K562 (cell line): ENCODE measurements around the gene SERPINE2. TPM values are rescaled to one million over a fixed set of nuclear protein-coding genes. Genes with fewer than 3 reads are reported as not detected.

ENCODE experiments used
- ATAC-seq: fragments of 200-7000 bp; cut with Tn5 transposase; 3 replicates; pipeline ENCODE4 v1.9.1; 2020; ENCODE audit warnings: moderate library complexity
- BruUV-seq: library from RNA; stranded (reverse); fragments of 400-500 nt; replicated peaks from 2 replicates; lab custom pipeline; 2021; lab: Mats Ljungman, UMichigan
- CTCF ChIA-PET: fragments of 300-600 bp; formaldehyde crosslinking; extraction: SDS; loops from one replicate; lab custom pipeline; 2021; ENCODE audit warnings: low intra/inter-chr PET ratio; lab: Yijun Ruan, JAX
- POLR2A ChIA-PET: fragments of 300-600, 350-650 bp; sonication (Branson Sonifier 250); formaldehyde crosslinking; extraction: SDS; loops from one replicate; lab custom pipeline; 2021; ENCODE audit warnings: antibody characterized with exemption, inconsistent platforms; lab: Yijun Ruan, JAX
- DNase-seq, 4 experiments: peaks; one replicate each; pipeline versions ENCODE4 v3.0.0 to v3.0.0-alpha.2; 2011 to 2018; ENCODE audit warnings: low spot score in 3 of 4, mixed read lengths in 3 of 4; ENCODE audit errors: extremely low read depth in 1 of 4
- FAIRE-seq: peaks from 2 replicates; lab custom pipeline; 2011; peaks lifted over from hg19 to GRCh38; lab: Jason Lieb, UNC
- H2AFZ ChIP-seq: 2 replicates; pipeline ENCODE4 v1.6.0; 2011; ENCODE audit warnings: low read depth, low read length, control low read depth, inconsistent platforms
- H3K27ac ChIP-seq: fragments of 200-600 bp; 3 replicates; pipeline ENCODE4 v1.8.0; 2011; ENCODE audit warnings: low read depth, mild to moderate bottlenecking, control low read depth, inconsistent platforms, low read length, moderate library complexity, mixed read lengths; ENCODE audit errors: extremely low read depth
- H3K27me3 ChIP-seq, 2 experiments: fragments of 300-600 bp in 1 of 2; 2 replicates in 1 of 2; 3 replicates in 1 of 2; pipeline versions ENCODE4 v1.6.0 to v1.8.0; 2011; ENCODE audit warnings: inconsistent platforms in 2 of 2, low read length in 2 of 2, mild to moderate bottlenecking in 1 of 2, mixed read lengths in 1 of 2, moderate library complexity in 1 of 2; ENCODE audit not compliant: control insufficient read depth in 2 of 2, insufficient read depth in 2 of 2
- H3K36me3 ChIP-seq: fragments of 300-600 bp; 3 replicates; pipeline ENCODE4 v1.8.0; 2011; ENCODE audit warnings: mild to moderate bottlenecking, low read length, inconsistent platforms; ENCODE audit not compliant: control insufficient read depth, insufficient read depth
- H3K4me1 ChIP-seq, 2 experiments: fragments of 200-600 bp in 1 of 2; replicated peaks in 1 of 2; 2 replicates in 1 of 2; 3 replicates in 1 of 2; pipeline versions ENCODE4 v1.5.1 to v1.8.0; 2011; ENCODE audit warnings: inconsistent platforms in 2 of 2, low read length in 2 of 2, mild to moderate bottlenecking in 1 of 2, mixed read lengths in 1 of 2, moderate library complexity in 1 of 2; ENCODE audit not compliant: control insufficient read depth in 2 of 2, insufficient read depth in 2 of 2
- H3K4me2 ChIP-seq: 2 replicates; pipeline ENCODE4 v1.6.1; 2011; ENCODE audit warnings: low read length, control low read depth, inconsistent platforms, mixed read lengths; ENCODE audit not compliant: insufficient read depth
- H3K4me3 ChIP-seq: fragments of 200-600 bp; sonication (generic), shearing (Covaris generic); 2 replicates; pipeline ENCODE4 v1.5.1; 2016; ENCODE audit warnings: control low read depth, inconsistent platforms
- H3K79me2 ChIP-seq: fragments of 200-600 bp; 3 replicates; pipeline ENCODE4 v1.8.0; 2011; ENCODE audit warnings: low read length, inconsistent platforms; ENCODE audit not compliant: control insufficient read depth, insufficient read depth
- H3K9ac ChIP-seq, 2 experiments: 2 replicates each; pipeline versions ENCODE4 v1.6.0 to v1.6.1; 2011; ENCODE audit warnings: low read depth in 2 of 2, low read length in 2 of 2, control low read depth in 1 of 2, inconsistent platforms in 1 of 2, mild to moderate bottlenecking in 1 of 2, mixed read lengths in 1 of 2; ENCODE audit not compliant: insufficient read depth in 1 of 2
- H3K9me1 ChIP-seq: one replicate; pipeline ENCODE4 v1.6.0; 2011; ENCODE audit warnings: inconsistent platforms, mild to moderate bottlenecking, low read length, moderate library complexity; ENCODE audit not compliant: control insufficient read depth, insufficient read depth
- H3K9me3 ChIP-seq: replicated peaks from 2 replicates; pipeline ENCODE4 v1.5.1; 2011; ENCODE audit warnings: low read depth, low read length, inconsistent platforms; ENCODE audit not compliant: control insufficient read depth, insufficient read depth
- H4K20me1 ChIP-seq: replicated peaks from 2 replicates; pipeline ENCODE4 v1.6.1; 2011; ENCODE audit warnings: low read length, inconsistent platforms, mixed read lengths; ENCODE audit not compliant: control insufficient read depth, insufficient read depth
- BRF1 ChIP-seq: IDR thresholded peaks from 3 replicates; pipeline ENCODE4 v1.6.1; 2011; ENCODE audit warnings: borderline replicate concordance, mild to moderate bottlenecking; ENCODE audit not compliant: insufficient read length; ENCODE audit errors: extremely low read depth
- CXXC5 ChIP-seq: fragments of 250-450 bp; sonication (Bioruptor Pico); IDR thresholded peaks from 2 replicates; pipeline ENCODE4 v1.8.0; 2022; ENCODE audit warnings: inconsistent platforms, mild to moderate bottlenecking, moderate library complexity
- HMGN3 ChIP-seq: IDR thresholded peaks from 2 replicates; pipeline ENCODE4 v1.6.1; 2011; ENCODE audit warnings: borderline replicate concordance, low read depth, mild to moderate bottlenecking, mixed read lengths, low read length; ENCODE audit not compliant: insufficient read length; ENCODE audit errors: extremely low read depth
- KHSRP ChIP-seq: fragments of 450-650 bp; IDR thresholded peaks from 2 replicates; pipeline ENCODE4 v1.6.1; 2017
- MAZ ChIP-seq, 2 experiments: fragments of 450-650 bp in 1 of 2; sonication (generic) in 1 of 2; formaldehyde crosslinking; IDR thresholded peaks in 1 of 2; conservative IDR thresholded peaks in 1 of 2; 2 replicates each; pipeline versions ENCODE4 v1.4.0 to v1.5.0; 2020; ENCODE audit warnings: mild to moderate bottlenecking in 1 of 2, missing genetic modification reagents in 1 of 2
- MBD1 ChIP-seq: fragments of 250-450 bp; sonication (Bioruptor Pico); IDR thresholded peaks from 2 replicates; pipeline ENCODE4 v1.8.0; 2022; ENCODE audit warnings: inconsistent platforms
- RBBP5 ChIP-seq: fragments of 200-600 bp; sonication (generic); IDR thresholded peaks from 2 replicates; pipeline ENCODE4 v1.6.1; 2012; ENCODE audit warnings: borderline replicate concordance, mild to moderate bottlenecking, low read length, control low read depth, inconsistent platforms; ENCODE audit not compliant: insufficient read depth, poor library complexity, severe bottlenecking
- SMARCC2 ChIP-seq: fragments of 450-650 bp; IDR thresholded peaks from 2 replicates; pipeline ENCODE4 v1.6.1; 2017; ENCODE audit warnings: antibody characterized with exemption, moderate library complexity, mild to moderate bottlenecking, low read depth
- WHSC1 ChIP-seq: IDR thresholded peaks from one replicate; pipeline ENCODE4 v1.6.1; 2012; ENCODE audit warnings: low read length, control low read depth, inconsistent platforms
- ZNF124 ChIP-seq: sonication (generic); formaldehyde crosslinking; IDR thresholded peaks from 2 replicates; pipeline ENCODE4 v1.8.1; 2022; ENCODE audit warnings: missing genetic modification reagents
- WGBS: fragments of 100-300 bp; shearing (Covaris generic); methylation state at CpG from one replicate; pipeline ENCODE4 v1.1.6; 2016; ENCODE audit warnings: low coverage, mixed read lengths; ENCODE audit not compliant: insufficient coverage; ENCODE audit errors: missing lambda C conversion rate; 5-methylcytosine and 5-hydroxymethylcytosine counted together
- in situ Hi-C: fragments of 300-500 bp; cut with MboI; formaldehyde crosslinking; loops from 4 replicates; pipeline ENCODE4 v1.15.0; 2018; ENCODE audit warnings: inconsistent platforms, mixed read lengths
- intact Hi-C: fragments of 100-400 bp; cut with micrococcal nuclease; formaldehyde crosslinking; loops from 2 replicates; pipeline ENCODE4 v1.14.2; 2022
- polyA plus RNA-seq, 8 experiments: library from polyadenylated mRNA; depleted of rRNA in 4 of 8; stranded (reverse) in 5 of 8; unstranded in 3 of 8; fragments of >200 nt; fragmentation: Nextera tagmentation in 2 of 8; fragmentation: Illumina TruSeq in 1 of 8; extraction: Ambion mirVana in 2 of 8; extraction: Trizol in 1 of 8; gene quantifications; 2 replicates each; pipeline versions ENCODE4 v1.2.1 to v1.2.3, GENCODE V29; 2011 to 2014; ENCODE audit warnings: inconsistent platforms in 1 of 8, missing spikeins in 1 of 8
- total RNA-seq, 7 experiments: library from RNA; depleted of rRNA in 6 of 7; stranded (reverse); fragments of >200 nt in 6 of 7; fragmentation: Illumina TruSeq in 2 of 7; extraction: Trizol in 2 of 7; gene quantifications; 2 replicates each; pipeline versions ENCODE4 v1.2.1 to v1.2.3, GENCODE V29; 2011 to 2021; ENCODE audit warnings: low replicate concordance in 1 of 7
- TF ChIP-seq, protein P1 (sequence below): fragments of 450-650 bp; IDR thresholded peaks from 2 replicates; pipeline ENCODE4 v1.6.1; 2016
- TF ChIP-seq, protein P2 (sequence below), 2 experiments: fragments of 200-800 bp in 1 of 2; sonication (Bioruptor generic) in 1 of 2; sonication (generic) in 1 of 2; formaldehyde crosslinking in 1 of 2; IDR thresholded peaks in 1 of 2; conservative IDR thresholded peaks in 1 of 2; 2 replicates each; pipeline versions ENCODE4 v1.5.0 to v1.6.1; 2016 to 2020; ENCODE audit warnings: missing compliant biosample characterization in 1 of 2, missing genetic modification characterization in 1 of 2, missing genetic modification reagents in 1 of 2

SERPINE2 gene
- total and polyA plus RNA-seq, 9 of the 15 experiments (the other 6 are each of a cell fraction or from before 2014, with no cell fraction given): 0.03 to 0.16 (median 0.13) TPM; not detected in 6

GRCh38 chr2:223944703-223945531 is 94.2 kb downstream of the SERPINE2 start, which contains the start of gene WDFY1 (continued):
- no peak for TF ChIP-seq MBD1 (CRISPR knock-in tag)
- TF ChIP-seq SMARCC2: no peak
- no peak for TF ChIP-seq BRF1
- TF ChIP-seq HMGN3: peak; percentile 92

DNA sequence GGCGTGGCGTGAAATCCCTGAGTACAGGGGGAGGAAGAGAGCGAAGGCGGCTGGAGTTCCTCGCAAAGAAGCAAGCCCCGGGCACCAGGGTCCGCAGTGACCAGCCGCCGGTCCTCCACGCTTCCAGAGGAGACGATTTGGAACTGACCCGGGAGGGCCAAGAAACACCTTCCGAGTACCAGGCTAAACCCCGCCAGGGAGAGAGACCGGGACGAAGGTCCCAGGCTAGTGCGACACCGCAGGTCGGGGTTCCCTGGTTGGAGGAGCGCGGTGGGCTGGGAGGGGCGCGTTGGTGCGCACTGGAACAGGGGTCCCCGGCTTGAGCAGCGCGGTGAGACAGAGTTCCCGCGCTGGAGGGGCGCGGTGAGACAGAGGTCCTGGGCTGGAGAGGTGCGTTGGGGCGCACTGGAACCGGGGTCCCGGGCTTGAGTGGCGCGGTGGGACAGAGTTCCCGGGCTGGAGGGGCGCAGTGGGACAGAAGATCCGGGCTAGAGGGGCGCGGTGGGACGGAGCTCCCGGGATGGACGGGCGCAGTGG is 94.9 kb downstream of the SERPINE2 start:
- in situ Hi-C loops (no loop called here), intact Hi-C loops (no loop called here)
- peak overlapping the region; percentile 28; the same call in 1 of the 3 replicates for H3K27ac ChIP-seq
- ATAC-seq (peak; percentile 75), DNase-seq (peak; percentile 37 to 46 (median 45)), FAIRE-seq (no peak)
- 3% methylated on average over 14 of the region's 46 CpGs for WGBS
- no peaks in the 10 kb centered on the region; the same call in 2 of the 3 replicates for H3K36me3 ChIP-seq
- ChIA-PET POLR2A (no interaction called here), CTCF (no interaction called here)
- peak overlapping the region; percentile 64 for H2AFZ ChIP-seq
- H3K4me3 ChIP-seq: peak overlapping the region; percentile 78
- H3K9me3 ChIP-seq: peaks cover 2% of the 10 kb centered on the region; the same call in 1 of the 2 replicates
- no peaks in the 10 kb centered on the region for H4K20me1 ChIP-seq
- H3K4me1 ChIP-seq: peaks cover 15 to 17% of the 10 kb centered on the region in 2 experiments; a peak in 4 of 5 replicates
- H3K27me3 ChIP-seq: no peaks in the 10 kb centered on the region
- H3K9ac ChIP-seq: peak overlapping the region; percentile 65 to 96
- H3K79me2 ChIP-seq: peaks cover 30% of the 10 kb centered on the region
- no peaks in the 10 kb centered on the region for H3K9me1 ChIP-seq
- H3K4me2 ChIP-seq: peak overlapping the region; percentile 73
- no TSS peak for BruUV-seq
- TF ChIP-seq MAZ (CRISPR knock-in tag; conservative IDR thresholded peaks at IDR 0.05 in 1 of 2, IDR thresholded peaks at IDR 0.05 in 1 of 2) (peak in 1 of 2 experiments; percentile 16; a peak in 1 of 4 replicates), RBBP5 (peak; percentile 24), WHSC1 (no peak), KHSRP (no peak), CXXC5 (CRISPR knock-in tag) (peak; percentile 21; the same call in 1 of the 2 replicates), ZNF124 (CRISPR knock-in tag) (0 out of 2 replicates have a peak, but pooled peaks have one; percentile 24)
- TF ChIP-seq, protein P1, sequence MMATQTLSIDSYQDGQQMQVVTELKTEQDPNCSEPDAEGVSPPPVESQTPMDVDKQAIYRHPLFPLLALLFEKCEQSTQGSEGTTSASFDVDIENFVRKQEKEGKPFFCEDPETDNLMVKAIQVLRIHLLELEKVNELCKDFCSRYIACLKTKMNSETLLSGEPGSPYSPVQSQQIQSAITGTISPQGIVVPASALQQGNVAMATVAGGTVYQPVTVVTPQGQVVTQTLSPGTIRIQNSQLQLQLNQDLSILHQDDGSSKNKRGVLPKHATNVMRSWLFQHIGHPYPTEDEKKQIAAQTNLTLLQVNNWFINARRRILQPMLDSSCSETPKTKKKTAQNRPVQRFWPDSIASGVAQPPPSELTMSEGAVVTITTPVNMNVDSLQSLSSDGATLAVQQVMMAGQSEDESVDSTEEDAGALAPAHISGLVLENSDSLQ: no peak
- TF ChIP-seq, protein P2, sequence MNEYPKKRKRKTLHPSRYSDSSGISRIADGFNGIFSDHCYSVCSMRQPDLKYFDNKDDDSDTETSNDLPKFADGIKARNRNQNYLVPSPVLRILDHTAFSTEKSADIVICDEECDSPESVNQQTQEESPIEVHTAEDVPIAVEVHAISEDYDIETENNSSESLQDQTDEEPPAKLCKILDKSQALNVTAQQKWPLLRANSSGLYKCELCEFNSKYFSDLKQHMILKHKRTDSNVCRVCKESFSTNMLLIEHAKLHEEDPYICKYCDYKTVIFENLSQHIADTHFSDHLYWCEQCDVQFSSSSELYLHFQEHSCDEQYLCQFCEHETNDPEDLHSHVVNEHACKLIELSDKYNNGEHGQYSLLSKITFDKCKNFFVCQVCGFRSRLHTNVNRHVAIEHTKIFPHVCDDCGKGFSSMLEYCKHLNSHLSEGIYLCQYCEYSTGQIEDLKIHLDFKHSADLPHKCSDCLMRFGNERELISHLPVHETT (CRISPR knock-in tag; conservative IDR thresholded peaks at IDR 0.05 in 1 of 2, IDR thresholded peaks at IDR 0.05 in 1 of 2): no peak
